IPS-18c (cell line): ENCODE measurements around the gene CORT.
"Not testable (repeated sequence)": the region's sequence is repeated elsewhere in the genome, so short reads cannot be mapped to it uniquely, and the experiment has no call there.

Experiments used
- H3K4me3 ChIP-seq: 2 replicates; pipeline ENCODE4 v1.7.0; 2013; ENCODE audit warnings: low read depth, mild to moderate bottlenecking, low read length, moderate library complexity; ENCODE audit not compliant: insufficient read depth
- H3K9me3 ChIP-seq: one replicate; pipeline ENCODE4 v1.6.1; 2013; ENCODE audit warnings: mild to moderate bottlenecking, low read length, moderate library complexity; ENCODE audit not compliant: control insufficient read depth, insufficient read depth

Gene CORT

DNA sequence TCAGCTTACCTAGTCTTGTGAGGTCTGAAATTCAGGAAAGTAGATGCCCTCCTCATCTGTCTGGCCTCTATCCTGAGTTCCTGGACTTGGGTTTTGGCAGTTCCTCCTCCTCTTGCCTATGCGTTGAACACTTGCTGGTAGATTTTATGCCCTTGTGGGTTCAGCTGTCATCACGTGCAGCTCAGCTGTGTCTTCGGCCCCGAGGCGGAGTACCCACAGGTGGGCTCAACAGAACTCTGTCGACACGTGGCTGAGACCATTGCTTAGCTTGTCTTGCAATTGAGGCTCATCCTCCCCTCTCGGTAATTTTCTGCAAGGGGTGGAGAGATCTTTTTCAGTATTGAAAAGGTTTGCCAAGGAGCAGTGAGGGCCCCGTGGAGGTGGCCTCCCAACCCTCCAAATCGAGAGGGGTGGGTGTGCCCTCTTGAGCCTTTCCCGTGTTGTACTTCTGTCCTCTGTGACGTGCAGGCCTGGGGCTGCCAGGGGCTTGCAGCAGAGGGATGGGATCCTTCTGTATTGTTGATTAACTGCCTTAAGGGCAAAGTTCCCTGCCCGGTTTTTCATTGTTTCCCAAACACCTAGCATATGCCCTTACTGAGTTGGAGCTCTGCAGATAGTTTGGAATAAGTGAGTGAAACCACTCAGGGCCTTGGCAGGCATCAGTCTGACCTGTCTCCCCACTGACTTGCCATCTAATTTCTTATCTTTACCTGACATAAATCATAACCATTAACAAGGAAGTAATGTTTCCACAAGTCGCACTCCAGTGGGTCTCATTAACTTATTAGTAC, 16.7 kb upstream of the CORT start:
- H3K4me3 ChIP-seq: no peak overlapping the region
- no peaks in the 10 kb centered on the region for H3K9me3 ChIP-seq

DNA sequence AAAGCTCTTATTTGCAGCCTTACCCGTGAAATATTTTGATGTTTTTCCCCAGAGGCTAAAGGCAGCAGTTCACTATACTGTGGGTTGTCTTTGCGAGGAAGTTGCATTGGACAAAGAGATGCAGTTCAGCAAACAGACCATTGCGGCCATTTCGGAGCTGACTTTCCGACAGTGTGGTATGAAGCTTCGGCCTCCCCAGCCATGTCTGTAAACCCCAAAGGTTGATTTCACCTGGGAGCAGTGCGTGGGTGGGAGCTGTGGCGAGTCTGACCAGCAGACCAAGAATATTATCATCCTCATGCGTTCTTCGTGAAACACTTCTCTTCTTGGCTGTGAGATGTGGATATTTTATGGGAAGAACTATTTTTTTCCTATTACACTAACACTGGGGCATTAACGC, 16.0 kb upstream of the CORT start:
- Histone ChIP-seq H3K4me3 (no peak overlapping the region), H3K9me3 (no peaks in the 10 kb centered on the region)

GRCh38 chr1:10434590-10434989, 15.2 kb upstream of the CORT start:
- H3K4me3 ChIP-seq: no peak overlapping the region

DNA sequence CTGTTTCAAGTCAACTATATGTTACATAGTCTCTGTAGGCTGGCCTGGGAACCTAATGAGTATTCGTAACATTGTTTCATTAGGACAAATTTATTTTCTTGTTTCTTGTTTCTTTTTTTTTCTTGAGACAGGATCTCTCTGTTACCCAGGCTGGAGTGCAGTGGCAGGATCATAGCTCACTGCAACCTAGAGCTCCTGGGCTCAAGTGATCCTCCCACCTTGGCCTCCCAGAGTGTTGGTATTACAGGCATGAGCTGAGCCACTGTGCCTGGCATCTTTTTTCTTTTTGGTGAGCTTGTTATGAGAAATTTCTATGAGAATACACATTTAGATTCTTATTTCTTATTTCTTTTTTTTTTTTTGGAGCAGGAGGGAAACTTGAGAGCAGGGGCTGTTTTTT, 12.8 kb upstream of the CORT start:
- Histone ChIP-seq H3K9me3 (no peaks in the 10 kb centered on the region), H3K4me3 (no peak overlapping the region)

More at GRCh38 chr1:10434590-10434989, 15.2 kb upstream of the CORT start:
- no peaks in the 10 kb centered on the region for H3K9me3 ChIP-seq

DNA sequence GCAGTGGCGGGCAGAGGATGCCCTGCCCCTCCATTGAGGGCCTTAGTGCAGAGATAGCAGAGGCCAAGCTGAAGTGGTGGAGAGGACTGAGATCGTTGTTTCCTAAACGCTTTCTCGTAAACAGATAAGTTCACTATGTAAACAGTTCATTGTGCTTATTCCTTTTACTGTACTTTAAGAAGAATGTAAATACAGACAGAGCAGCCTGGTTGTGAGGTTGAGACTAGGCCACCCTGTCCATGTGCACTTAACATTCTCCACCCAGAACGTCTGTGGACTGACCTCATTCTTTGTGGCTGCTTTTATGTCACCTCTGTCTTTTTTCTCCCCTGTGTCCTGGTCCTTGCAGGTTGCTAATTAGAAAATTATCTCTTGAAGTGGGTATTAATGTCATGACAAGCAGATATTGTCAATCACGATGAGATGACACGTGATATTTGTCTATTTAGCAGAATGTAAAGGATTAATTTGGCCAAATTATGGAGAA, 11.1 kb upstream of the CORT start:
- Histone ChIP-seq H3K4me3 (no peak overlapping the region), H3K9me3 (no peaks in the 10 kb centered on the region)

GRCh38 chr1:10440305-10440704, 9.5 kb upstream of the CORT start:
- Histone ChIP-seq H3K4me3 (no peak overlapping the region), H3K9me3 (no peaks in the 10 kb centered on the region)

- Histone ChIP-seq H3K9me3 (no peaks in the 10 kb centered on the region), H3K4me3 (no peak overlapping the region)
Observed at GRCh38 chr1:10440794-10441193, 9.0 kb upstream of the CORT start.

DNA sequence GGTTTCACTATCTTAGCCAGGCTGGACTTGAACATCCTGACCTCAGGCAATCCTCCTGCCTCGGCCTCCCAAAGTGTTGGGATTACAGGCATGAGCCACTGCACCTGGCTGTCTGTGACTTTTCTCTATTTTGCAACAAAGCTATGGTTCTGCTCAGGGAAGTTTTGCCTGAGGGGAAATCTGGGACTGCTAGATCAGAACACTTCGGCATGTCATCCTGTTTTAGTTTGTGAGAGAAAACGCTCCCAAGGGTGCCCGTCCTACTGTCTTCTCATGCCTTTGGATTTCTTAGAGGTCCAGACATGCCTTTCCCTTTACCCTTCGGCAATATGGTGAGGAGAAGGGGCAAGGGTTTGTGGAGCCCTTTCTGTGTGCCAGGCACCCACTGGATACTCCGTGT, 5.6 kb upstream of the CORT start:
- no peaks in the 10 kb centered on the region for H3K9me3 ChIP-seq
- no peak overlapping the region for H3K4me3 ChIP-seq

- no peaks in the 10 kb centered on the region for H3K9me3 ChIP-seq
- H3K4me3 ChIP-seq: no peak overlapping the region
Observed at GRCh38 chr1:10444795-10445397, 4.9 kb upstream of the CORT start.

DNA sequence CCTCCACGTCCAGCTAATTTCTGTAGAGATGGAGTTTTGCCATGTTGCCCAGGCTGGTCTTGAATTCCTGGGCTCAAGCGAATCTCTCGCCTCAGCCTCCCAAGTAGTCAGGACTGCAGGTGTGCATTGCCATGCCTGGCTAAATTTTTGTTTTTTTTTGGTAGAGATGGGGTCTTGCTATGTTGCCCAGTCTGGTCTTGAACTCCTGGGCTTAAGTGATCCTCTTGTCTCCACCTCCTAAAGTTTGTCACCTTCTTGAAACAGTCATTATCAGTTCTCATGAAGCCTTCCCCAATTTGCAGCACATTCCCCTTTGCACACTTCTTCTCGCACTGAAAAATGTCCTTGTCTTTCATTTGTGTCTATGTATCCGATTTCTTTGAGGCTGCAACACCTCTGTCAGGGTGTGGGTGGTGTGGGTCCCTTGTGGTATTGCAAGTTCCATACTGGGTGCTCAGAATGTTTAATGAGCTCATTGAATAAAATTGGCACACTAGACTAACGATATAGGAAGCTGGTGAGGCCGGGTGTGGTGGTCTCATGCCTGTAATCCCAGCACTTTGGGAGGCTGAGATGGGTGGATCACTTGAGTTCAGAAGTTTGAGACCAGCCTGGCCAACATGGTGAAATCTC, 2.9 kb upstream of the CORT start:
- H3K4me3 ChIP-seq: no peak overlapping the region
- no peaks in the 10 kb centered on the region for H3K9me3 ChIP-seq

DNA sequence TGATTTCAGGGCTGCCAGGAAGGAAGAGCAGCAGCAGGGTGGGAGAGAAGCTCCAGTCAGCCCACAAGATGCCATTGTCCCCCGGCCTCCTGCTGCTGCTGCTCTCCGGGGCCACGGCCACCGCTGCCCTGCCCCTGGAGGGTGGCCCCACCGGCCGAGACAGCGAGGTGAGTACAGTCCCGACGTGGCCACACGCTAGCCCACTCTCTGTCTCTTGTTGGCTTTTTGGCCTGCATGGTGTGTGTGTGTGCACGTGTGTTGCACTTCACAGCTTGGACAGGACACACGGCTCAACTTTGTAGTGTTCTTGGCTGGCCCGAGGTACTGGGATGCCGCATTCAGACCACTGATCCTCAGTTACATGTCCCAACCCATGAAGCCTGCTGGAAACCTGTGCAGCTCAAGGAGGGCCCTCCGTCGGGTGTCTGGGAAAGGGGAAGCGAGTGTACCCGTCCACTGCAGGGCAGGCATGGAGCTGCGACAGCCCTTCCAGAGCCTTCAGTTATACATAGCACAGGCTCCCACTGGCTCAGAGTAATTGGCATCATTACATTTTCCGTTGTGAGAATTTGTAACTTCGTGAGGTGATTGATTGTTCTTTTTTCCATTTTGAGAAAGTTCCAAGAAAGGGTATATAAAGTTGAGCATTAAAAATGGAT, 454 bp downstream of the CORT start:
- Histone ChIP-seq H3K9me3 (no peaks in the 10 kb centered on the region), H3K4me3 (no peak overlapping the region)

- H3K9me3 ChIP-seq: no peaks in the 10 kb centered on the region
- no peak overlapping the region for H3K4me3 ChIP-seq
Observed at GRCh38 chr1:10450836-10451235, 1.0 kb downstream of the CORT start.

GRCh38 chr1:10451287-10451686, 1.5 kb downstream of the CORT start:
- Histone ChIP-seq H3K4me3 (no peak overlapping the region), H3K9me3 (no peaks in the 10 kb centered on the region)

DNA sequence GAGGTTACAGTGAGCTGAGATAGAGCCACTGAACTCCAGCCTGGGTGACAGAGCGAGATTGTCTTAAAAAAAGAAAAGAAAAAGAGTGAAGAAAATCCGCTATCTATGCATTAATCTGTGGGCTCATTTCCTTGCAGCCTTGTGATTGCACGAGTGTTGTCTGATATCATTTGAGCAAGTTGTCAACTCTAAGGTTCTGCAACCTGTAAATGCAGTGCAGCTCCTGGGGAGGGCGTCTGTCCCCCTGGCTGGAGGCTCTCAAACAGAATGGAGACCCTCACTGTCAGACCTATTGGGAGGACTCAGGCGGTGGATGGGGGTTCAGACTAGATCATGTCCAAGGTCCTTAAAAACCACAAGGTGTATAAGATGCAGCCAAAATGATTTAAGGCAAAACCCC, 6.2 kb downstream of the CORT start:
- H3K9me3 ChIP-seq: peaks cover 2% of the 10 kb centered on the region

DNA sequence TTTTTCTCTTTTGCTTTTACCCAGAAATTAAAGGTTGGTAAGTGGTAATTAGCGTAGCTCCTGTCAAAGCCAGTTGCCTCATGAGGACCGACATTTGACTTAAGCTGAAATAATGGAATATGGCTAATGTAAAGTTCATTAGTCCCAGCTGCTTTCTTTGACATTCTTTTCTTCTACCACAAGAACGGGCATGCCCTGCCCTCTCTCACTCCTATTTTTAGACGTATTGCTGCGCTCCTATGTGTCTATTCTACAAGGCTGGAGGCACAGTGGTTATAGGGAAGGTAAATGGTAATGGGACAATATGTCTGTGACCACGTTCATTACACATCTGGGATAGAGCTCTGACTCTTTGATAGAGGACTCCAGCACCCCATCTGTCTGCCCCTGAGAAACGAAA, 6.8 kb downstream of the CORT start:
- H3K4me3 ChIP-seq: no peak overlapping the region
- peaks cover 2% of the 10 kb centered on the region for H3K9me3 ChIP-seq

More for the DNA sequence above, 6.2 kb downstream of the CORT start:
- no peak overlapping the region for H3K4me3 ChIP-seq

- not testable (repeated sequence) for H3K4me3 ChIP-seq
Observed at GRCh38 chr1:10457462-10457861, 7.6 kb downstream of the CORT start.

GRCh38 chr1:10457875-10458274, 8.0 kb downstream of the CORT start:
- Histone ChIP-seq H3K9me3 (peaks cover 2% of the 10 kb centered on the region), H3K4me3 (no peak overlapping the region)

More at GRCh38 chr1:10457462-10457861, 7.6 kb downstream of the CORT start:
- H3K9me3 ChIP-seq: not testable (repeated sequence)

- Histone ChIP-seq H3K9me3 (peaks cover 2% of the 10 kb centered on the region), H3K4me3 (no peak overlapping the region)
Observed at GRCh38 chr1:10459184-10459583, 9.4 kb downstream of the CORT start.
